IPS-NIHi7 (cell line): Measurements from ENCODE around the gene PICALM.
"Not testable (repeated sequence)": the region's sequence is repeated elsewhere in the genome, so short reads cannot be mapped to it uniquely, and the experiment has no call there.

ENCODE experiments used
- DNase-seq: peaks from one replicate; pipeline ENCODE4 v3.0.0; 2012; ENCODE audit warnings: mixed read lengths; ENCODE audit errors: extremely low spot score

Gene PICALM

DNA sequence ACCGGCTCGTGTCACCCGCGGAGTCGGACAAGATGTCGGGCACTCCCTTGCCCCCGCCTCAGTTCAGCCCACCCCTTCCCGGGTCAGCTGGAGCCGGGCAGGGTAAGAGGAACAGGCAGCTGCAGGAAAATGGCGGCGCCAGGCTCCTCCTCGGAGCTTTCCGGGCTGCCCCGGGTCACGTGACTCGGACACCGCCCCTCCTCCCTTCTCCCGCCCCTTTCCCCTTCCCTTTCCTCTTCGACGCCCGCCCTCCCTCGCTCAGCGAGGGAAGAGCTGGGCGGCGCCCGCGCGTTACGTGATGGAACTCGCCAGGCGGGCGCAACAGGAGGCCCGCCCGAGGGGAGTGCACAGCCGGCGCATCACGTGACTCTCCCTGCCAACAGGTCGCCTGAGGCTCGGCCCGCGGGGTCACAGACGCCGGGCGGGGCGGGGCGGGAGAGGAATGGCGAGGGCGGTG, at the start of gene PICALM:
TSS of gene PICALM (minus strand) at position 134 of the 457 bp plus-strand sequence. CDS start 304 bp downstream, outside the sequence.
- DNase-seq: peak; percentile 89

- DNase-seq: no peak
Measured at GRCh38 chr11:86118253-86118652, 49.4 kb upstream of the PICALM start.

- DNase-seq: no peak
Measured at GRCh38 chr11:86117712-86118063, 48.8 kb upstream of the PICALM start.

- DNase-seq: no peak
Measured at GRCh38 chr11:86117001-86117711, 48.3 kb upstream of the PICALM start.

GRCh38 chr11:86116386-86116726, 47.5 kb upstream of the PICALM start:
- DNase-seq: no peak

GRCh38 chr11:86115542-86116385, 46.9 kb upstream of the PICALM start:
- no peak for DNase-seq

- DNase-seq: no peak
Measured at GRCh38 chr11:86108890-86109638, 40.2 kb upstream of the PICALM start.

DNA sequence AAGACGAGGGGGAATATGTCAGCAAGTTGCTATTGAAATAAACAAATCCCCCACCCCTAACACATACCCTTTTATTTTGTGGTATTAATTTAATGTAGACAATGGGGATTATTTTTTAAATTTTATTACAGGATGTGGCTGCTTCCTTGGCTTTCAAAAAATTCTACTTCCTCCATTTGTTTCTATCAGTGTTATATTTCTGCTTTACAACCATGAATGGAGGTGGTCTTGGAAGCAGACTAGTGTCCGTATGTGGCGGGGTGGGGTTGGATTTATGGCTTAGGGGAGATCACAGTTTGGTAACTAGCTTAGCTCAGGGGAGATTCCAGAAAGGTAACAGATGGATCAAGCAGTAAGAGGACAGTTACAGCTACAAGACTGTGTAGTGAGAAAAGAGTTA, 39.3 kb upstream of the PICALM start:
- no peak for DNase-seq

GRCh38 chr11:86106916-86107315, 38.0 kb upstream of the PICALM start:
- DNase-seq: no peak

DNA sequence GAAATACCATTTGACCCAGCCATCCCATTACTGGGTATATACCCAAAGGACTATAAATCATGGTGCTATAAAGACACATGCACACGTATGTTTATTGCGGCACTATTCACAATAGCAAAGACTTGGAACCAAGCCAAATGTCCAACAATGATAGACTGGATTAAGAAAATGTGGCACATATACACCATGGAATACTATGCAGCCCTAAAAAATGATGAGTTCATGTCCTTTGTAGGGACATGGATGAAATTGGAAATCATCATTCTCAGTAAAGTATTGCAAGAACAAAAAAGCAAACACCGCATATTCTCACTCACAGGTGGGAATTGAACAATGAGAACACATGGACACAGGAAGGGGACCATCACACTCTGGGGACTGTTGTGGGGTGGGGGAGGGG, 37.1 kb upstream of the PICALM start:
- DNase-seq: not testable (repeated sequence)

GRCh38 chr11:86105601-86106000, 36.7 kb upstream of the PICALM start:
- DNase-seq: not testable (repeated sequence)

DNA sequence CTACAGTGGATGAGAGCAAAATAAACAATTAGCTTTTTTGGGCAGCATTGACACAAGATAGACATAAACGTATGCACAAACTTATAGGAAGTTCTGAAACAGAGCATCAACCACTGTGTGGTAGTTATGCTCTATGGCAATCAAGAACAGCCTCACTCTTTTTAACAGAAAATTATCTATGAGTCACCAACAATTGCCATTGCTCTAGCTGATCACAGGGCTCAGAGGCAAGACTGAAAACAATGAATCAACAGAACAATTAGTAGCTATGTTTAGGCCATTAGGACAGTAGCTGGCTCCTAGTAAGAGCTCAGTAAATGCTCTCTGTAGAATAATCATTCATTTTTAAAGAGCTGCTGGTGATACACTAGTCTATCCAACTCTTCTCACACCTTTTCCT, 34.9 kb upstream of the PICALM start:
- no peak for DNase-seq

GRCh38 chr11:86101941-86102407, 33.1 kb upstream of the PICALM start:
- DNase-seq: no peak

- DNase-seq: no peak
Measured at GRCh38 chr11:86101493-86101892, 32.6 kb upstream of the PICALM start.

GRCh38 chr11:86099874-86100273, 31.0 kb upstream of the PICALM start:
- DNase-seq: no peak

DNA sequence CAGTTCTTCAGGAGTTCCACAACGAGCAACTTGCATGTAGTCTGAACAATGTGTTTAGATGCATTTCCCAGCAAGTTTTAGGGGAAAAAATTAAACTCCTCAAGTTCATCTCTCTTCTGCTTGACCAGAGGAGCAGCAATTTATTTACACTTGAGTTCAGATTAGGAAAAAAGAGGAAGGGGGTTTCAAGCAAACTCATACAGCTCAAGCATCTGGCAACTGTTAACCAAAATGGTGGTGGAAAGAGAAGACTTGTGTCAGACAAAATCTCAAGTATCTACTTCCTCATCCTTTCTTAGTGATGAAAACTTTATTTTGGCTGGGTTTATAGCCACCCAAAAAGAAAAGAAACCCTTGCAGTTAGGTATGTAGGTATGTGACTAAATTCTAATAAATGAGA, 29.1 kb upstream of the PICALM start:
- DNase-seq: no peak

GRCh38 chr11:86091566-86091965, 22.7 kb upstream of the PICALM start:
- no peak for DNase-seq

- DNase-seq: no peak
Measured at GRCh38 chr11:86091086-86091485, 22.2 kb upstream of the PICALM start.

GRCh38 chr11:86089659-86090058, 20.8 kb upstream of the PICALM start:
- DNase-seq: no peak

DNA sequence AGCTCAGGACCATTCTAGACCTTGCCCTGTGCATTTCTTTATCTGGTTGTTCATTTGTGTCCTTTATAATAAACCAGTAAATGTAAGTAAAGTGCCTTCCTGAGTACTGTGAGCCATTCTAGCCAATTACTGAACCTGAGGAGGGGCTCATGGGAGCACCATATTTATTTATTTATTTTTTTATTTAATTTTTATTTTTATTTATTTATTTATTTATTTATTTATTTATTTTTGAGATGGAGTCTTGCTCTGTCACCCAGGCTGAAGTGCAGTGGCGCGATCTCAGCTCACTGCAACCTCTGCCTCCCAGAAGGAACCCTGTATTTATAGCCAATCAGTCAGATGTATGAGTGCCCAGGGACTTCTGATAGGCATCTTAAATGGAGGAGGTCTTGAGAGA, 18.8 kb upstream of the PICALM start:
- DNase-seq: not testable (repeated sequence)

GRCh38 chr11:86087256-86087655, 18.4 kb upstream of the PICALM start:
- no peak for DNase-seq

DNA sequence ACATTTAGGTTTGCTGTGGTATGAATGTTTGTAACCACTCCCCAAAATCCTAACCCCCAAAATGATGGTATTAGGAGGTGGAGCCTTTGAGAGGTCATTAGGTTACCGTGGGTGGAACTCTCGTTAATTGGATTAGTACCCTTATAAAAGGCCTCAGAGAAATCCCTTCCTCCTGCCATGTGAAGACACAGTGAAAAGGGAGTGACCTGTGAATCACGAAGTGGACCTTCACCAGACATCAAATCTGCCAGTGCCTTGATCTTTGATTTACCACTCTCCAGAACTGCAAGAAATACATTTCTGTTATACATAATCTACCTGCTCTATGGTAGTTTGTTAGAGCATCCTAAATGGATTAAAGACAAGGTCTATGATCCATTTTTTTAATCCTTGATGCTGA, 12.6 kb upstream of the PICALM start:
- DNase-seq: no peak
